GM19043 (cell line): Measurements from ENCODE around the gene SMAGP.

Source experiments
- ATAC-seq: cut with Tn5 transposase; IDR thresholded peaks from one replicate; pipeline ENCODE4 v1.9.1; 2021; ENCODE audit warnings: low read depth; ENCODE audit not compliant: unreplicated experiment

The SMAGP gene

DNA sequence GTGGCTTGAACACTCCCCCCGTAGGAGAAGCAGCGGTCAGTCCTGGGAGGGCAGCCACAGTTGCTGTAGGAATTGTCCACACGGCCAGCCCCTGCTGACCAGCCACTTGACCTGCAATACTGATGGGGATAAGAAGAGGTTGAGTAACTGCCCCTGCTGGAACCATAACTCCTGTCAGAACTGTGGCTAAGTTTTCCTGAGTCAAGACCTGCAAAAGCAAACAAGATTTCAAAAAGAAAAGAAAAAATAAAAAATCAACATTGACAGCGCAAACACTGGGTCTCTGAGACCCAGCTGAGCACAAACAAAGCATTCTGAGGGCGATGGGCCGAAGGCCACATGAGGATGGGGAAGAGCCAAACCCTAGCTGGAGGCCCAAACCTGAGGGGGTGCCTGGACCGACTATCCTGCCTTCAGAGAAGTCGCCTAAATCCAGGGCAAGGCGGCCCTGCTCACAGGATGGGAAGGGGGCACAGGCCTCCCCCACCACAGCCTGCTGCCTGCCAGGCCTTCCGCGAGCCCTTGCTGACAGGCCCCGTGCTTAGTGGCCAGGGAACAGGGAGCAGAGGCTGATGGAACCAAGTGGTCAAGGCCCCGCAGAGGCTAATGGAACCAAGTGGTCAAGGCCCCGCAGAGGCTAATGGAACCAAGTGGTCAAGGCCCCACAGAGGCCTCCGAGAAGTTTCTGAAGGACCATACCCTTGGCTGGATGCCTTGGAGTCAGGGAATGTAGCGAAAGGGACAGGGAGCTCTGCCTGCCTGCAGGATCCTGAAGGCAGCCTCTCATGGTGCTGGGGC, 71.4 kb downstream of the SMAGP start:
- ATAC-seq: no peak

DNA sequence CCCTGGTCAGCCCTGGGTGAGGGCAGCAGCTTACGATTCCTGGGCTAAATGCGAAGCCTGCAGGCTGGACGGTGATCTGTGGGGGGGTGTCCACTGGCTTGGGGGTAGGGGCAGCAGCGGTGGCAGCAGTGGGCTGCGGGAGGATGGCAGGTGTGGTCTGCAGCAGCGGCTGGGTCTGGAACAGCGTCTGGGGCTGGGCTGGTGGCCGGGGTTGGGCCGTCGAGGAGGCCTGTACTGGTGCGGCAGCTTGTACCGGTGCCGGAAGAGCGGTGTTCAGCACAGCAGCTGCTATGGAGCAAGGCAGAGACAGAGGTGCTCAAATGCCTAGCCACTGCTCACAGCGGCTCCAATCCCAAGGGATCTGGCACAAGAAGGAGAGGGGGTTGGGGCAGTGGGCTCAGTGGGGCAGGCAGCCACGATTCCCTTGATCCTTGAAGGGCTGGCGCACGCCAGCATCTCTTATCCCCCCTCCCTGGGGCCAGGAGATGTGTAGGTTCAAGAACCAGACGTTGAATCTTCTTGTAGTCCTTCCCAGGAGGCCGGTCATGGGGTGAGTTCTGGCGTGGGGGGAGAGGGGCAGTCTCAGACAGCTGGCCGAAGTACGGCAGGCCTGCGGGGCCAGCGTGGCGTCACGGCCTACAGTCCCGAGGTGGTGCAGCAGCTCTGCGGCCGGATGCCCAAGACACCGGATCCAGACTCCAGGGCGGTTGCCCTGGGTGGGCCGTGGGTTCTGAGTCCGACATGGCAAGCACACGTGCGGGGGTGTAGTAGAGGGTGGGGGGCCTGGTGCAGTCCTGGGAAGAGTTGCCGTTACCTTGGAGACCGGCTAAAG, 72.3 kb downstream of the SMAGP start:
- ATAC-seq: no peak

DNA sequence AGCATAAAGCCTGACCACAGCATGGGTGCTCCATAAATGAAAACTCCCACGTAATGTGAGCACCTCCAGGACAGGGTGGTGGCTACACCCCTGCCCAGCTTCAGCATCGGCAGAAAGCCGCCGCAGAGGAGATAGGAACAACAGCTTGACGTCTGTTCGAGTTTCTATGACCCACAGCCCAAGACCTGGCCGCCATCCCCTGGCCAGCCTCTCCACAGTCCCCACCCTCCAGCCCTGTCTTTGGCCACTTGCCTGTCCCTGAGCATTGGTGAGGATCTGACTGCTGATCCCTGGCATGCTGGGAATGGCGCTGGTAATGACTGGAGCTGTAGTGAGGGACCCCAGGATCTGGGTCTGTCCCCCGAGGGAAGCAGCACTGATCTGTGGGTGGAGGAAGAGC, 73.7 kb downstream of the SMAGP start:
- ATAC-seq: no peak

DNA sequence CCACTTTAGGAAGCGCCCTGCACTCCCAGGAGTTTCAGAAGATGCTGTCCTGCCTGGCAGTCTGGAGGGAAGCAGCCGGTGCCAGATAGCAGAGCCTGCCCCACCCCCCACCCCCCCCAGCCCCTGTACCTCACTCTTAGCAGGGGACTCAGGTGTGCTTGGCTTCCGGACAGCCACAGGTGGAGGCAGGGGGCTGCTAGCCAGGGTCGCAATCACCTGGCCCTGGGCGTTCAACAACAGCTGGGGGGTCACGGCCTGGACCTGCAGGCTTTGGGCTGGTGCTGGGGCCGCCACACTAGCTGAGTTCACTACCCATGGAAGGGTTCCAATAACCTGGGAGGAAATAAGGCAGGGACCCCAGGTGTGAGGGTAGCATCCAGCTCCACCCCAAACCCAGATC, 74.4 kb downstream of the SMAGP start:
- no peak for ATAC-seq
